Body of pancreas (tissue), 4 donors: ENCODE results near the gene SH2D4B. TPM values are rescaled to one million over a fixed set of nuclear protein-coding genes. Genes with fewer than 3 reads are reported as not detected.
"Not testable (repeated sequence)": the region's sequence is repeated elsewhere in the genome, so short reads cannot be mapped to it uniquely, and the experiment has no call there.

ENCODE experiments used
- ATAC-seq: fragments of 150-250 bp; one replicate; pipeline ENCODE4 v1.9.1; 2016
- DNase-seq, 4 donors: peaks; one replicate each; pipeline ENCODE4 v3.0.0-alpha.2; 2019
- H3K27ac ChIP-seq, 4 donors: fragments of 200-600 bp; sonication (generic); 1 replicate in 3 of 4; 2 replicates in 1 of 4; pipeline versions ENCODE4 v1.5.1 to v1.6.1; 2016 to 2019; ENCODE audit warnings: mild to moderate bottlenecking in 1 of 4, mixed read lengths in 1 of 4, moderate library complexity in 1 of 4
- H3K27me3 ChIP-seq, 2 donors: fragments of 200-600 bp; sonication (generic); one replicate each; pipeline ENCODE4 v1.6.0; 2016; ENCODE audit warnings: mild to moderate bottlenecking in 1 of 2
- H3K36me3 ChIP-seq, 2 donors: fragments of 200-600 bp; sonication (generic); replicated peaks in 1 of 2; 2 replicates each; pipeline ENCODE4 v1.5.1; 2016; ENCODE audit warnings: low read depth in 2 of 2; ENCODE audit not compliant: insufficient read depth in 1 of 2
- H3K4me1 ChIP-seq: fragments of 200-600 bp; sonication (generic); one replicate; pipeline ENCODE4 v1.6.0; 2016
- H3K4me3 ChIP-seq, 2 donors: fragments of 200-600 bp; sonication (generic); 1 replicate in 1 of 2; 2 replicates in 1 of 2; pipeline ENCODE4 v1.5.1; 2016 to 2019
- H3K9me3 ChIP-seq, 3 donors: fragments of 200-600 bp; sonication (generic); 1 replicate in 2 of 3; 2 replicates in 1 of 3; pipeline ENCODE4 v1.5.1; 2016
- CTCF ChIP-seq, 7 experiments: fragments of 450-650 bp in 4 of 7; fragments of 200-600 bp in 3 of 7; sonication (generic) in 3 of 7; IDR thresholded peaks; one replicate each; pipeline ENCODE4 v1.5.1; 2016 to 2019; ENCODE audit warnings: antibody characterized with exemption in 7 of 7
- POLR2A ChIP-seq, 3 donors: fragments of 450-650 bp; IDR thresholded peaks; one replicate each; pipeline ENCODE4 v1.6.1; 2016; ENCODE audit warnings: antibody characterized with exemption in 3 of 3, mild to moderate bottlenecking in 2 of 3
- WGBS, 2 donors: methylation state at CpG; one replicate each; pipeline ENCODE4 v1.1.5; 2017; 5-methylcytosine and 5-hydroxymethylcytosine counted together
- intact Hi-C: fragments of 100-400 bp; cut with DNase I; formaldehyde crosslinking; loops from one replicate; pipeline ENCODE4 v1.15.1; 2023
- total RNA-seq, 2 donors: library from RNA; depleted of rRNA; stranded (reverse); fragments of >200 nt; gene quantifications; one replicate each; pipeline ENCODE4 v1.1.0, GENCODE V29; 2016

Gene SH2D4B
- total RNA-seq, 2 donors from 2014 or later, result 0.33 TPM; not detected in 1

GRCh38 chr10:80542652-80543318, 5.1 kb downstream of the SH2D4B start:
- H3K36me3 ChIP-seq, result no peaks in the 10 kb centered on the region
- ATAC-seq, result no peak
- no peaks in the 10 kb centered on the region for H3K27me3 ChIP-seq
- TF ChIP-seq CTCF (IDR thresholded peaks at IDR 0.05) (no peak), POLR2A (IDR thresholded peaks at IDR 0.05) (no peak)
- H3K4me1 ChIP-seq, result no peaks in the 10 kb centered on the region
- WGBS, 2 donors, result 89 to 93% methylated on average over 7 to 10 of the region's 19 CpGs
- no peaks in the 10 kb centered on the region for H3K9me3 ChIP-seq
- no peak overlapping the region for H3K4me3 ChIP-seq
- DNase-seq, result no peak
- H3K27ac ChIP-seq, result no peak overlapping the region
- intact Hi-C loops, result no loop called here

GRCh38 chr10:80543319-80543672, 5.6 kb downstream of the SH2D4B start:
- H3K27ac ChIP-seq, DNase-seq, H3K4me1 ChIP-seq, intact Hi-C loops, H3K36me3 ChIP-seq, H3K9me3 ChIP-seq, ATAC-seq, H3K27me3 ChIP-seq, H3K4me3 ChIP-seq: not testable (repeated sequence)
- 95% methylated on average over 17 of the region's 25 CpGs; no CpG with 5 or more reads in 1 of the 2 donors for WGBS, 2 donors

GRCh38 chr10:80544316-80544953, 6.7 kb downstream of the SH2D4B start:
- Histone ChIP-seq H3K27me3 (no peaks in the 10 kb centered on the region), H3K9me3 (no peaks in the 10 kb centered on the region), H3K36me3 (no peaks in the 10 kb centered on the region), H3K27ac (no peak overlapping the region), H3K4me1 (no peaks in the 10 kb centered on the region), H3K4me3 (no peak overlapping the region)
- intact Hi-C loops, result no loop called here
- no peak for TF ChIP-seq CTCF (IDR thresholded peaks at IDR 0.05)
- no peak for TF ChIP-seq POLR2A (IDR thresholded peaks at IDR 0.05)
- DNase-seq (no peak), ATAC-seq (no peak)
- 74 to 89% methylated on average over 7 to 12 of the region's 12 CpGs for WGBS, 2 donors

GRCh38 chr10:80545258-80545881, 7.7 kb downstream of the SH2D4B start:
- 79 to 80% methylated on average over 7 of the region's 7 CpGs for WGBS, 2 donors
- Histone ChIP-seq H3K27ac (no peak overlapping the region), H3K27me3 (no peaks in the 10 kb centered on the region), H3K36me3 (no peaks in the 10 kb centered on the region), H3K4me1 (no peaks in the 10 kb centered on the region), H3K9me3 (no peaks in the 10 kb centered on the region), H3K4me3 (no peak overlapping the region)
- TF ChIP-seq POLR2A (IDR thresholded peaks at IDR 0.05), result no peak
- TF ChIP-seq CTCF (IDR thresholded peaks at IDR 0.05), result no peak
- intact Hi-C loops, result no loop called here
- no peak for ATAC-seq
- DNase-seq, result no peak

- intact Hi-C loops, result no loop called here
- Histone ChIP-seq H3K4me3 (no peak overlapping the region), H3K4me1 (peaks cover 14% of the 10 kb centered on the region), H3K36me3 (no peaks in the 10 kb centered on the region), H3K27ac (peak overlapping the region in 2 of 4 donors; percentile 23 to 33), H3K27me3 (no peaks in the 10 kb centered on the region), H3K9me3 (no peaks in the 10 kb centered on the region)
- peak; percentile 41 to 71 (median 51) for DNase-seq
- 15% methylated on average over 5 of the region's 5 CpGs for WGBS, 2 donors
- ATAC-seq, result peak; percentile 87
- TF ChIP-seq POLR2A (IDR thresholded peaks at IDR 0.05), result no peak
- TF ChIP-seq CTCF (IDR thresholded peaks at IDR 0.05), result no peak
These were observed 14.5 kb downstream of the SH2D4B start for GRCh38 chr10:80552151-80552646.
